GM21360 (cell line): ENCODE data around the gene BUB1.
"Not testable (repeated sequence)": the region's sequence is repeated elsewhere in the genome, so short reads cannot be mapped to it uniquely, and the experiment has no call there.

ENCODE experiments used
- ATAC-seq: cut with Tn5 transposase; IDR thresholded peaks from one replicate; pipeline ENCODE4 v1.9.1; 2021; ENCODE audit warnings: mild to moderate bottlenecking, moderate library complexity; ENCODE audit not compliant: unreplicated experiment

The BUB1 gene

DNA sequence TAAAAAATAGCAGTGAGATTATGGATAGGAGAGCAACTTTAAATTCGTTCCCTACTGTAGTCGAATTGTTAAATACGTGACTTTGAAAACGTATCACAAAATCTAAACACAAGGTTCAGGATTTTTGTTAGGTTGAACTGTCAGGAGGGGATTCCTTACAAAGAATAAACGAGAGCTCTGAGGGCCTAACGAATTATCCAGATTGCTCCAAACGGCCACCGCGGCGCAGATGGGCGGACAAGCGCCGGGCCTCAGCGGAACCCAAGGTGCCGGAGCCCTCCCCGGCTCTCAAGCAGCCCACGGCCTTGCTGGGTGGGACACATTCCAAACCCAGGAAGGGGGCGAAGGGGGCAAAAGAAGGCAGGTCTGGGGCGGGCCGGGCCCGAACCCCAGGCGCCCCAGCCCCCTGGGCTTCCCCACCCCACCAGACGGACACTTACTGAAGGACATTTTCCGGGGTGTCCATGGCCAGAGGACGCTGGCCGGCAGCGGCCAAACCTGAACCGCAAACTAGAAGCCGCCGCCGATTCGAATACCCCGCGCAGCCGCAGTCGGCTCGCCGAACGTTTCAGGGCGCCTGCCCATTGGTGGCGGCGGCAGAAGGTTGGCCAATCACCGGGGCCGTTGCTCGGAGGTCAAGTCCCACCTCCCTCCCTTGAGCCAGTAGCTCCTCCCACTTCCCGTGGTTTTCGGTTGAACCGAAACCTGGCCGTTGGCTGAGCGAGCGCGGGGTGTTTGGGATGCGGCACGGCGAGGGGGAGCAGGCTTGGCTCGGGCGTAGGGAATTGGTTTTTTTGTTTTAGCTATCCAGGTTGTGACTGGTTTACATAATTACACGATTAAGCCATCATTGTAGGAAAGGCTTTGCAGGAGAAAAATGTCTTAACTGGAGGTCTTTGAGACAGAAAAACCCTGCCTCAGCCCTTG is at the start of gene BUB1:
Gene BUB1, minus strand, starts transcription at position 534 of the 927 bp plus-strand sequence. Its CDS starts 68 bp downstream, at position 466.
- ATAC-seq, result peak; percentile 66

DNA sequence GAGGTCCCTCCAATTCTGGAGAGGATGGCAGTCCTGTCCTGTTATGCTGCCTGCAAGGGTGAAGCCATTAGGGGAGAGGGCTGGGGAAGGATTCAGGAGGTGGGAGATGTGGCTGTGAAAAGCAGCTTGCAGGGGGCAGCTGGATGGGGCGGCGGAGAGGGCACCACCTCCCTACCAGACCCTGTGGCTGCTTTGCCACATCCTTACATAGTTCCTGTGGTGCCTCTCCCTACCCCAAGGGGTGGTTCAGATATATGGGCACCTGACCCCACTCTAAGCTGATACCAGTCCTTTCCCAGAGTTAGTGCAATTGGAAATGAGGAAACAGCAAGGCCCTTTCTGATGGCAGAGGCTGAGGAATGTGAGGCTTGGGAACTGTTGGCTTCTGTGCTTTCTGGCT is 48.4 kb upstream of the BUB1 start:
- no peak for ATAC-seq

DNA sequence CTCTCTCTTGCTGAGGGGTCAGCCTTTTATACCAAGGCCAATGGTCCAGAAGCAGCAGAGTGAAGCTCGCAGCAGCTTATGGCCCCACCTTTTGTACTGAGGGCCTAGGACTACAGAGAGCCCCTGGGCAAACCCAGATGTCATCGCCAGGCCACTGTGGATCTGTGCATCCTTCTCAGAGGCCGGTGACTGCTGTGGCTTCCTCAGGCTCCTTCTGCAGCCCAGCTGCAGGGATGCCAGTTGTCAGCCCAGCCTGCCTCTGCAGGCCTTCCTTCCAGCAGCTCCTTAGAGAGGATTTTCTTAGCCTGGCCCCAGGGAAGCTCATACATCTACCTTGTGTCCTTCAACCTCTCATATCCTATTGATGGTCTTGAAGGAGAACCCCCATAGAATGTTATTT is 48.0 kb upstream of the BUB1 start:
- ATAC-seq, result no peak

DNA sequence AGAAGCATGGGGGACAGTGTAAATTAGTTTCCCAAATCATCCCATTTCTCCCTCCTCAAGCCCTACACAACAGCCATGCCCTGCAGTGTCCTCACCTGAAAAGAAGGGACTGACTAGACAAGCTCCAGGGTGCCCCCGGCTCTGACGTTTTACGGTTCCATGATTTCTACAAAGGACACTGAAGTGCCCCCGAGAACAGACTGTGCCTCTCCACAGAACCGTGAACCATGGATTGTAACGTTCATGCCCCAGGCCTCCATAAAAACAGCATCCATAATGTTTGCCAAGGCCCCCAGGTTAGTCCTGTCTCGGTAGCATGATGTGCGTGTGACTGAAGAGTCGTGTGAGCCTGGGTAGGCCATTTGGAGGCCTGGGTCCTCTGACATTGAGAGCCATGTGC is 47.5 kb upstream of the BUB1 start:
- ATAC-seq, result no peak

GRCh38 chr2:110724820-110725219 is 47.0 kb upstream of the BUB1 start:
- ATAC-seq, result no peak

GRCh38 chr2:110720547-110720946 is 42.7 kb upstream of the BUB1 start:
- no peak for ATAC-seq

DNA sequence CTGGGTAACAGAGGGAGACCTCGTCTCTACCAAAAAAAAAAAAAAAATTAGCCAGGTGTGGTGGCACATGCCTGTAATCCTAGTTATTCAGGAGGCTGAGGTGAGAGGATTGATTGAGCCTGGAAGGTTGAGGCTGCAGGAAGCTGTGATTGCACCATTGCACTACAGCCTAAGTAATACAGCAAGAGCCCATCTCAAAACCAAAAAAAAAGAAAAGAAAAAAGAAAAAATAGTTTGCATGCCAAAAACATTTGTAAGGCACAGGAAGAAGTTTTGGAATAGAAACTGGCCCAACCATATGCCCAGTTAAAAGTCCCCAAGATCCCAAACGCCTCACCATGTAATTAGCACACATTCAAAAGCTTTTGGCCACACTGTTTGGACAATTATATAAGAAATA is 41.1 kb upstream of the BUB1 start:
- ATAC-seq, result no peak

- no peak for ATAC-seq
These were observed 40.5 kb upstream of the BUB1 start for GRCh38 chr2:110718382-110718781.

GRCh38 chr2:110717734-110718133 is 39.9 kb upstream of the BUB1 start:
- ATAC-seq, result no peak

- no peak for ATAC-seq
These were observed 39.2 kb upstream of the BUB1 start for GRCh38 chr2:110716959-110717645.

- no peak for ATAC-seq
These were observed 36.8 kb upstream of the BUB1 start for GRCh38 chr2:110714452-110715224.

DNA sequence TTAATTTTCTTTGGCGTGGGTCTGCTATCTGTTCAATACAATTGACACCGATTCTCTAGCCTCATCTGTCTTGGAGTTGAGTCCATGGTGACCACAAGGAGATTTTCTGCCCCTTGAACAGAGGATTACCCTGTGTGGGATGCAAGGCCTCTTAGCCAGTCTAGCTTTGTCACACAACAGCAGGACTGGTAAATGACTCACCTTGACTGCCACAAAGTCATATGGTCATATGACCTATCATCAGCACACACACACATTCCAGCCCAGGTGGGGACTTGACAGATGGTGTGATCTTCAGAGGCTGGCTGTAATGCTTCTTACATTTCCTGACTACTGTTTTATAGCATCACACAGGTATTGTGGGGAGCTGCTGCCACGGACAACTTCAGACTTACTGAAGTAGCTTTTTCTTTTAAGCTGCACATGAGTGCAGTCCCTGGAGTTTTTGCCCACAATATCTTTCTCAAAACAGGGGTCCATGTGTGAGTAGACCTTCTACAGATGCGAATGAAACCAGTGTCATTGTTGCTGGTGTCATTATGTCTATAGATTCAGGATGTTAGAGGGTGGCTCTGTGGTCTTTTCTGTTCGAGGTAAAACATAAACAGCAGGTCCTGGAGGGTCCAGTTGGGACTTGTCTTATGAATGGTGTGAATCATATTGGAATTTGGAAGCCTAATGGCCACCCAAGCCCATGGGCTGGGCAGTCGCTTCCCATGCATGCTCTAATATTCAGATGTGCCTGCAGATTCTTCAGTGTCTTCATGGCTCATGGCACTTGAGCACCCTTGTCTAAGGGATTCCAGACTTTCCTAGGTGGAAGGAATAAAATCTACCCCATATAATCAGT is 35.9 kb upstream of the BUB1 start:
- no peak for ATAC-seq

DNA sequence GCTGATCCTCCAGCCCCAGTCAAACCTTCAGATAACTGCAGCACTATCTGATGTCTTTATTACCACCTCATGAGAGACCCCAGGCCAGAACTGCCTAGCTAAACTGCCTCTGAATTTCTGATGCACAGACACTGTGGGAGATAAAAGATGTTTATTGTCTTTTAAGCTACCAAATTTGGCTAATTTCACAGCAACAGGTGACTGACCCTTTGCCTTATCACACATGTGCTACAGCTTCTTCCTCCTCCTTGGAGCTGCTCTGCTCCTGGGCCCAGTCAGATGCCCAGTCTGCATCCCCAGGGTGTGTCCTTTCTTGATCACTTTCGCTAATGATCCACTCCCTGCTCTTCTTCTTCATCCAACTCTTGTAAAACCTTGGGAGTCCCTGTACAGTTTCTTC is 34.9 kb upstream of the BUB1 start:
- no peak for ATAC-seq

- ATAC-seq, result no peak
These were observed 30.6 kb upstream of the BUB1 start for GRCh38 chr2:110708455-110708854.

- no peak for ATAC-seq
These were observed 29.6 kb upstream of the BUB1 start for GRCh38 chr2:110707386-110707965.

DNA sequence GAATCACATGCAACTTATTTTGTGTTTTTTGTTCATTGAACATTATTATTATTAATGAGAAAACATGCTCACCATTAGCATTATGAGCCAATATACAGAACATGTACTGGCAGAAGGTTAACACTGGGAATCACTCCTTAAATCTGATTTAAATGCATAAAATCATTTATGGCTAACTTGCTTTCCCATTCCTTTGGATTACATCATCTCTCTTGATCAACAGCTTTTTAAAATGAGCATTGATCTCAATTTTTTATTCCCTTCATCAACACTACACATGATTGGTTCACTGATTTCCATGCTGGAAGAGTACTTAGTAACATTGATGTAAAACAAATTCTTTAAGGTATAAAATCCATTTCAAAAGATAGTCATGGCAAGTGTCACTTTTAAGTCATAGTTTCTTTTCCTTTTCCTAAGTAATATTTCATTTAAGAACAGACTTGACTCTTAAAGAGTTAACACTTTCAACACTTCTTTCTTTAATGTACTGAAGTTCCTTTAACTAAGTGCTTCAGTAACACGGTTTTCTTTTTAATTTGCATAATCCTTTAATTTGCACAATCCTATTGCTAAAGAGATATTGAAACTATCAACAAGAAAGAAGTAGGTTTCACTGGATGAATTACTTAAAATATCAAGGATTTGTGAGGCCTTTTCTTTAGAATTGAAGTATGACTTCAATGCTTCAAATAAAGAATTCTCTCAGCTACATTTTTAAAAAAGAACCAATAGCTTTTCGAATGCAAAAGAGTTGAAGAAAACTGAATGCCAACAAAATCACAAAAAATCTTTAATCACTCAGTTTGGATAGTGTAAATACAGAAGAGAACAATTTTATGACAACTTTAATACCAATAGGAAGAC is 24.9 kb upstream of the BUB1 start:
- ATAC-seq, result no peak

DNA sequence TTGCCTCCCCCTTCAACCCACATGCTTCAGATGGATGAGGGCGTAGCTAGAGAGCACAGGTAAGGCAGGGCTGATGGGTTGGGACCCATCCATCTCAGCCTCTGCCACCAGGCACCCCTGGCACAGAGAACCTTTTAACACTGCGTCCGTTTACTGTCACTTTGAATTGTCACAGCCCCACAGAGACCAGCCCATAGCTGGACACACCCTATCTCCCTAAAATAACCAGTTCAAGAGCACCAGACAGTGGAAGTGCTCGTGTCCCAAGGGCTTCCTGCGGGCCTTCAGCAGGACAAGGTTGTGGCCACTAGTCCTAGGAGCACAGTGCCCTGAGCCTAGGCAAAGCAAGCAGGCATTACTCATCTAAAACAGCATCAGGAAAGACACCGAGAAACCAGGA is 20.4 kb upstream of the BUB1 start:
- ATAC-seq, result not testable (repeated sequence)

- not testable (repeated sequence) for ATAC-seq
These were observed 17.5 kb upstream of the BUB1 start for GRCh38 chr2:110695146-110695898.
